ENCODE results near the gene ARHGAP10.

ARHGAP10 gene

GRCh38 chr4:148069086-148069894 is 337.4 kb downstream of the ARHGAP10 start:
- Histone ChIP-seq H2AFZ (ENCODE audit: low read depth) (no peak overlapping the region), H4K20me1 (ENCODE audit: insufficient read depth) (no peaks in the 10 kb centered on the region), H3K79me2 (ENCODE audit: insufficient read depth, low read depth) (no peaks in the 10 kb centered on the region), H3K4me2 (no peak overlapping the region), H3K27ac (no peak overlapping the region), H3K36me3 (ENCODE audit: insufficient read depth) (peaks cover 16% of the 10 kb centered on the region; the same call in 1 of the 2 replicates), H3K4me3 (IDR thresholded peaks at IDR 0.05; ENCODE audit: insufficient read depth, low read depth, low read length) (no peak overlapping the region), H3K9ac (no peak overlapping the region), H3K4me1 (ENCODE audit: low read depth, poor library complexity, severe bottlenecking) (no peaks in the 10 kb centered on the region), H3K27me3 (ENCODE audit: insufficient read depth, low read depth) (no peaks in the 10 kb centered on the region)
- no peak for TF ChIP-seq CTCF (conservative IDR thresholded peaks at IDR 0.05; ENCODE audit: low read depth, low read length)

GRCh38 chr4:148069895-148070178 is 337.9 kb downstream of the ARHGAP10 start:
- no peak overlapping the region for H2AFZ ChIP-seq (ENCODE audit: low read depth)
- H3K36me3 ChIP-seq (ENCODE audit: insufficient read depth): peaks cover 11% of the 10 kb centered on the region; the same call in 1 of the 2 replicates
- H3K4me1 ChIP-seq (ENCODE audit: low read depth, poor library complexity, severe bottlenecking): no peaks in the 10 kb centered on the region
- H3K4me3 ChIP-seq (IDR thresholded peaks at IDR 0.05; ENCODE audit: insufficient read depth, low read depth, low read length): no peak overlapping the region
- no peak overlapping the region for H3K27ac ChIP-seq
- no peaks in the 10 kb centered on the region for H4K20me1 ChIP-seq (ENCODE audit: insufficient read depth)
- TF ChIP-seq CTCF (conservative IDR thresholded peaks at IDR 0.05; ENCODE audit: low read depth, low read length): no peak
- H3K4me2 ChIP-seq: no peak overlapping the region
- H3K9ac ChIP-seq: no peak overlapping the region
- no peaks in the 10 kb centered on the region for H3K27me3 ChIP-seq (ENCODE audit: insufficient read depth, low read depth)
- H3K79me2 ChIP-seq (ENCODE audit: insufficient read depth, low read depth): no peaks in the 10 kb centered on the region

GRCh38 chr4:148071009-148071408 is 339.1 kb downstream of the ARHGAP10 start:
- Histone ChIP-seq H3K27ac (no peak overlapping the region), H3K27me3 (ENCODE audit: insufficient read depth, low read depth) (no peaks in the 10 kb centered on the region), H3K4me1 (ENCODE audit: low read depth, poor library complexity, severe bottlenecking) (no peaks in the 10 kb centered on the region), H3K9ac (no peak overlapping the region), H3K4me2 (no peak overlapping the region), H3K4me3 (IDR thresholded peaks at IDR 0.05; ENCODE audit: insufficient read depth, low read depth, low read length) (no peak overlapping the region), H3K79me2 (ENCODE audit: insufficient read depth, low read depth) (no peaks in the 10 kb centered on the region), H3K36me3 (ENCODE audit: insufficient read depth) (peaks cover 7% of the 10 kb centered on the region), H2AFZ (ENCODE audit: low read depth) (no peak overlapping the region), H4K20me1 (ENCODE audit: insufficient read depth) (no peaks in the 10 kb centered on the region)
- TF ChIP-seq CTCF (conservative IDR thresholded peaks at IDR 0.05; ENCODE audit: low read depth, low read length): no peak

GRCh38 chr4:148072789-148073188 is 340.9 kb downstream of the ARHGAP10 start:
- H3K36me3 ChIP-seq (ENCODE audit: insufficient read depth): peaks cover 7% of the 10 kb centered on the region
- H3K4me2 ChIP-seq: no peak overlapping the region
- H3K27me3 ChIP-seq (ENCODE audit: insufficient read depth, low read depth): no peaks in the 10 kb centered on the region
- no peaks in the 10 kb centered on the region for H3K79me2 ChIP-seq (ENCODE audit: insufficient read depth, low read depth)
- H3K9ac ChIP-seq: no peak overlapping the region
- no peaks in the 10 kb centered on the region for H3K4me1 ChIP-seq (ENCODE audit: low read depth, poor library complexity, severe bottlenecking)
- no peaks in the 10 kb centered on the region for H4K20me1 ChIP-seq (ENCODE audit: insufficient read depth)
- no peak overlapping the region for H3K4me3 ChIP-seq (IDR thresholded peaks at IDR 0.05; ENCODE audit: insufficient read depth, low read depth, low read length)
- H2AFZ ChIP-seq (ENCODE audit: low read depth): no peak overlapping the region
- TF ChIP-seq CTCF (conservative IDR thresholded peaks at IDR 0.05; ENCODE audit: low read depth, low read length): no peak
- H3K27ac ChIP-seq: no peak overlapping the region

Data from KMS-11 (cell line).